GM10248 (cell line): ENCODE data around the gene ANKRD36.
"Not testable (repeated sequence)": the region's sequence is repeated elsewhere in the genome, so short reads cannot be mapped to it uniquely, and the experiment has no call there.

Source experiments
- CTCF ChIA-PET: fragments of 300-600 bp; sonication (Branson Sonifier 250); formaldehyde crosslinking; extraction: SDS; loops from one replicate; lab custom pipeline; 2021; ENCODE audit warnings: antibody characterized with exemption; lab: Yijun Ruan, JAX
- POLR2A ChIA-PET: fragments of 350-650 bp; sonication (Branson Sonifier 250); formaldehyde crosslinking; extraction: SDS; loops from one replicate; lab custom pipeline; 2020; ENCODE audit warnings: antibody characterized with exemption; lab: Yijun Ruan, JAX
- DNase-seq: peaks from one replicate; pipeline ENCODE4 v3.0.0; 2012; ENCODE audit errors: extremely low spot score
- CTCF ChIP-seq: IDR thresholded peaks from 2 replicates; pipeline ENCODE4 v1.5.1; 2012; ENCODE audit warnings: mild to moderate bottlenecking, low read depth; ENCODE audit errors: extremely low read depth, missing control alignments, control extremely low read depth

Gene ANKRD36

GRCh38 chr2:97200887-97201286, 87.9 kb downstream of the ANKRD36 start:
- DNase-seq: not testable (repeated sequence)

DNA sequence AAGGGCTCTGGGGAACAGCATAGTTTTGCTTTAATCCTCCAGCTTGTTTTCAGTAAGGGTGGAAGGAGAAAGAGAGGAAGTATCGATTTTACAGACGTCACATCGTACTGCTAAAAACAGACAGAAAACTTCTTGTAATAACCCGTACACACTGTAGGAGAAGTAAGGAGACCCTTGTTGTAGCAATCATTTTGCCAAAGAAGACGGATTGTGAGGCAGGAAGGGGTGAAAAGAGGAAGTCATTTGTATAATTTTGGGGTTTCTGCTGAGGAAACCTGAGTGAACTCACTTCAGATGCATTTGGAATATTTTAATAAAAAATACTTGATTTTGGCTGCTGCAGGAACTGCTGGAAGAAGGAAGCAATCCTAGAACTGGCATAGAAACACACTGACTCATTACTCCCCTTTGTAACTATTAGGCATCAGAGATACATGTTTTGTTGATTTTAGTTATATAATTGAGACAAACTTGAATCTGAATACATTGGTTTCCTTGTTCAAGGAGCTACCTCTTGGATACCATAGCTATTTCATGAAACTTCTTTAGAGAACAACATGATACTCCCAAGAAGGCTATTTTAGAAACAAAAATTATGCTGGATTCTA, 89.8 kb downstream of the ANKRD36 start:
- POLR2A ChIA-PET, DNase-seq, CTCF ChIA-PET: not testable (repeated sequence)

More at GRCh38 chr2:97200887-97201286, 87.9 kb downstream of the ANKRD36 start:
- CTCF ChIA-PET, POLR2A ChIA-PET: not testable (repeated sequence)

DNA sequence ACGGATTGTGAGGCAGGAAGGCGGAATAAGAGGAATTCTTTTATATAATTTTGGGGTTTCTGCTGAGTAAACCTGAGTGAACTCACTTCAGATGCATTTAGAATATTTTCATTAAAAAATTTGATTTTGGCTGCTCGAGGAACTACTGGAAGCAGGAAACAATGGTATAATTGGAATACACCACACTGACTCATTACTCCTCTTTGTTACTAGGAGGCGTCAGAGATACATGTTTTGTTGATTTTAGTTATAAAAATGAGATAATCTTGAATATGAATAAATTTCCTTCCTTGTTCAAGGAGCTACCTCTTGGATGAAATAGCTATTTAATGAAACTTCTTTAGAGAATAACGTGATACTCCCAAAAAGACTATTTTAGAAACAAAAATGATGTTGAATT, 97.4 kb downstream of the ANKRD36 start:
- ChIA-PET CTCF (no interaction called here), POLR2A (no interaction called here)
- DNase-seq: no peak
- TF ChIP-seq CTCF: no peak

- POLR2A ChIA-PET, CTCF ChIA-PET, DNase-seq: not testable (repeated sequence)
Observed at GRCh38 chr2:97215025-97215424, 102.1 kb downstream of the ANKRD36 start.

- CTCF ChIA-PET, POLR2A ChIA-PET, DNase-seq: not testable (repeated sequence)
Observed at GRCh38 chr2:97230848-97231585, 118.1 kb downstream of the ANKRD36 start.

GRCh38 chr2:97232981-97233380, 120.0 kb downstream of the ANKRD36 start:
- CTCF ChIA-PET, DNase-seq, POLR2A ChIA-PET: not testable (repeated sequence)

GRCh38 chr2:97233660-97234295, 120.8 kb downstream of the ANKRD36 start:
- DNase-seq, POLR2A ChIA-PET, CTCF ChIA-PET: not testable (repeated sequence)

- CTCF ChIA-PET, DNase-seq, POLR2A ChIA-PET: not testable (repeated sequence)
Observed at GRCh38 chr2:97261192-97261591, 148.2 kb downstream of the ANKRD36 start.

DNA sequence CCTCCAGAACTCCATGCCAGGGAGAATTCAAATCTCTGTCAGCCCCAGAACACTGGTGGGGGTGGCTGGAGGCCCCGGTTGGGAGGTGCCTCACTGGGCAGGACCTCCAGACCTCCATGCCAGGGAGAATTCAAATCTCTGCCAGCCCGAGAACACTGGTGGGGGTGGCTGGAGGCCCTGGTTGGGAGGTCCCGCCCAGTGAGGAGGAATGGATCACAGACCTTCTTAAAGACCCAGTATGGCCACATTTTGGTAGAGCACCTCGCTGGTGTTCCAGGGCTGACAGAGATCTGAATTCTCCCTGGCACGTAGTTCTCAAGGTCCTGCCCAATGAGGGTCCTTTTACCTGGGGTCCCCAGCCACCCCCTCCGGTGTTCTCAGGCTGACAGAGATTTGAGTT, 153.5 kb downstream of the ANKRD36 start:
- POLR2A ChIA-PET, DNase-seq, CTCF ChIA-PET: not testable (repeated sequence)

DNA sequence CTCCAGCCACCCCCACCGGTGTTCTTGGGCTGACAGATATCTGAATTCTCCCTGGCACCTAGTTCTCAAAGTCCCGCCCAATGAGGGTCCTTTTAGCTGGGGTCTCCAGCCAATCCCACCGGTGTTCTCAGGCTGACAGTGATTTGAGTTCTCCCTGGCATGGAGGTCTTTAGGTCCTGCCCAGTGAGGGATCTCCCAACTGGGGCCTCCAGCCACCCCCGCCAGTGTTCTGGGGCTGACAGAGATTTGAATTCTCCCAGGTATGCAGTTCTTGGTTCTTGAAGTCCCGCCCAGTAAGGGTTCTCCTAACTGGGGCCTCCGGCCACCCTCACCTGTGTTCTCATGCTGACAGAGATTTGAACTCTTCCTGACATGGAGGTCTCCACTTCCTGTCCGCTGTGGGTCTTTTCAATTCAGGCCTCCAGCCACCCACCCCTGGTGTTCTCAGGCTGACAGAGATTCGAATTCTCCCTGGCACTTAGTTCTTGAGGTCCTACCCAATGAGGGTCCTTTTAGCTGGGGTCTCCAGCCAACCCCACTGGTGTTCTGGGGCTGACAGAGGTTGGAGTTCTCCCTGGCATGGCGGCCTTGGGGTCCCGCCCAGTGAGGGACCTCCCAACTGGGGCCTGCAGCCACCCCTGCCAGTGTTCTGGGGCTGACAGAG, 154.6 kb downstream of the ANKRD36 start:
- no peak for TF ChIP-seq CTCF
- CTCF ChIA-PET: no interaction called here
- DNase-seq: peak; percentile 13
- POLR2A ChIA-PET: no interaction called here

DNA sequence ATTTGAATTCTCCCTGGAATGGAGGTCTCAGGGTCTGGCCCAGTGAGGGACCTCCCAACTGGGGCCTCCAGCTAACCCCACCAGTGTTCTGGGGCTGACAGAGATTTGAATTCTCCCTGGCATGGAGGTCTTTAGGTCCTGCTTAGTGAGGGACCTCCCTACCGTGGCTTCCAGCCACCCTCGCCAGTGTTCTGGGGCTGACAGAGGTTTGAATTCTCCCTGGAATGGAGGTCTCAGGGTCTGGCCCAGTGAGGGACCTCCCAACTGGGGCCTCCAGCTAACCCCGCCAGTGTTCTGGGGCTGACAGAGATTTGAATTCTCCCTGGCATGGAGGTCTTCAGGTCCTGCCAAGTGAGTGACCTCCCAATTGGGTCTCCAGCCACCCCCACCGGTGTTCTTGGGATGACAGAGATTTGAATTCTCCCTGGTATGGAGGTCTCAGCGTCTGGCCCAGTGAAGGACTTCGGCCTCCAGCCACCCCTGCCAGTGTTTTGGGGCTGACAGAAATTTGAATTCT, 155.2 kb downstream of the ANKRD36 start:
- DNase-seq, CTCF ChIA-PET, POLR2A ChIA-PET: not testable (repeated sequence)

GRCh38 chr2:97276232-97276798, 163.4 kb downstream of the ANKRD36 start:
- DNase-seq, POLR2A ChIA-PET, CTCF ChIA-PET: not testable (repeated sequence)

- CTCF ChIA-PET, POLR2A ChIA-PET, DNase-seq: not testable (repeated sequence)
Observed at GRCh38 chr2:97285187-97285586, 172.2 kb downstream of the ANKRD36 start.

DNA sequence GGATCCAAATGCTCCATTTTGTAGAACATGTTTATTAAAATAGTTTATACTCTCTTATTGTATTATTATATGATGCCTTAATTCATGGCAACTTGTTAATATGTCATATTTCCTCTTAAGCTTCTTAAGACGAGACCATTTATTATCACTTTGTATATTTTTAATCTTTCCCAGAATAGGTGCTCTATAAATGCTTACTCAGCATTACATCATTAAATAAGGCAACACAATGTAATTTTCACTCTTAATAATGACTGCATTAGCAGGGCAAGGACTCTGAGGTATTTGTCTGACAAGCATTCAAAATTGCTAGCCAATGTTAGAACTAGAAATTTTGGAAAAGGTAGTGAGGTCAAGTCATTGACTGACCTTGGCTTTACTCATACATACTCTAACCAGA, 180.7 kb downstream of the ANKRD36 start:
- CTCF ChIA-PET, DNase-seq, POLR2A ChIA-PET: not testable (repeated sequence)
